Uterus (tissue), 2 donors: ENCODE data around the gene ZMYND10.

Source experiments
- CTCF ChIP-seq, 4 experiments: fragments of 200-600 bp in 2 of 4; fragments of 450-650 bp in 2 of 4; sonication (generic) in 2 of 4; IDR thresholded peaks; one replicate each; pipeline ENCODE4 v1.5.1; 2016 to 2019; ENCODE audit warnings: antibody characterized with exemption in 4 of 4, mild to moderate bottlenecking in 2 of 4, moderate library complexity in 1 of 4
- POLR2A ChIP-seq, 2 donors: fragments of 450-650 bp; IDR thresholded peaks; one replicate each; pipeline ENCODE4 v1.6.1; 2016; ENCODE audit warnings: antibody characterized with exemption in 2 of 2, mild to moderate bottlenecking in 1 of 2, moderate library complexity in 1 of 2

GRCh38 chr3:50380405-50381085 lies 35.0 kb upstream of the ZMYND10 start:
- no peak for TF ChIP-seq CTCF (IDR thresholded peaks at IDR 0.05)
- no peak for TF ChIP-seq POLR2A (IDR thresholded peaks at IDR 0.05)
